ENCODE data around the gene BRPF3.

DNA sequence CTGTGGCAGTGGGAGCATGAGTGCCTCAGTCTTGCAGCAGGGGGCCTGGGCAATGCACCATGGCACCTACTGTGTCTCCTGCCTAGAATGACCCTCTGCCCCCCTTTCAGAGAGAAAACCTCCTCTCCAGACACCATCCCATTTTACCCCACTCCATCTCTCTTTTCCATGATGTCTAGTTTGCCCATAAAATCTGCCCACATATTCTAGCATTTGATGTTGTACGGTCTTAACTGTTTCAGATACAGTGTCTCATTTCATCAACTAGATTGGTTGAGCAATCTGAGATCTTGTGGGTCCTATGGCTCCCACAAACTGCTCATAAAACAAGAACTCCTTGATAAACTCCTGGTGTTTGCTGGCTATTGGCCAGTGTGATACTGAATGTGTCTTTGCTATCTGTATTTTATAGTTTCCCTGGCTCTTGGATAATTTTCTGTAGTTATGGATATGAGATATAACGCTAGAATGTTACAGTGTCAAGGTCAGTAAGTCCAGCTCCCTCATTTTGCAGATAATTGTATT is 81.5 kb downstream of the BRPF3 start:
- TF ChIP-seq, protein P1, sequence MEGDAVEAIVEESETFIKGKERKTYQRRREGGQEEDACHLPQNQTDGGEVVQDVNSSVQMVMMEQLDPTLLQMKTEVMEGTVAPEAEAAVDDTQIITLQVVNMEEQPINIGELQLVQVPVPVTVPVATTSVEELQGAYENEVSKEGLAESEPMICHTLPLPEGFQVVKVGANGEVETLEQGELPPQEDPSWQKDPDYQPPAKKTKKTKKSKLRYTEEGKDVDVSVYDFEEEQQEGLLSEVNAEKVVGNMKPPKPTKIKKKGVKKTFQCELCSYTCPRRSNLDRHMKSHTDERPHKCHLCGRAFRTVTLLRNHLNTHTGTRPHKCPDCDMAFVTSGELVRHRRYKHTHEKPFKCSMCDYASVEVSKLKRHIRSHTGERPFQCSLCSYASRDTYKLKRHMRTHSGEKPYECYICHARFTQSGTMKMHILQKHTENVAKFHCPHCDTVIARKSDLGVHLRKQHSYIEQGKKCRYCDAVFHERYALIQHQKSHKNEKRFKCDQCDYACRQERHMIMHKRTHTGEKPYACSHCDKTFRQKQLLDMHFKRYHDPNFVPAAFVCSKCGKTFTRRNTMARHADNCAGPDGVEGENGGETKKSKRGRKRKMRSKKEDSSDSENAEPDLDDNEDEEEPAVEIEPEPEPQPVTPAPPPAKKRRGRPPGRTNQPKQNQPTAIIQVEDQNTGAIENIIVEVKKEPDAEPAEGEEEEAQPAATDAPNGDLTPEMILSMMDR (IDR thresholded peaks at IDR 0.05) = no peak
- TF ChIP-seq, protein P2, sequence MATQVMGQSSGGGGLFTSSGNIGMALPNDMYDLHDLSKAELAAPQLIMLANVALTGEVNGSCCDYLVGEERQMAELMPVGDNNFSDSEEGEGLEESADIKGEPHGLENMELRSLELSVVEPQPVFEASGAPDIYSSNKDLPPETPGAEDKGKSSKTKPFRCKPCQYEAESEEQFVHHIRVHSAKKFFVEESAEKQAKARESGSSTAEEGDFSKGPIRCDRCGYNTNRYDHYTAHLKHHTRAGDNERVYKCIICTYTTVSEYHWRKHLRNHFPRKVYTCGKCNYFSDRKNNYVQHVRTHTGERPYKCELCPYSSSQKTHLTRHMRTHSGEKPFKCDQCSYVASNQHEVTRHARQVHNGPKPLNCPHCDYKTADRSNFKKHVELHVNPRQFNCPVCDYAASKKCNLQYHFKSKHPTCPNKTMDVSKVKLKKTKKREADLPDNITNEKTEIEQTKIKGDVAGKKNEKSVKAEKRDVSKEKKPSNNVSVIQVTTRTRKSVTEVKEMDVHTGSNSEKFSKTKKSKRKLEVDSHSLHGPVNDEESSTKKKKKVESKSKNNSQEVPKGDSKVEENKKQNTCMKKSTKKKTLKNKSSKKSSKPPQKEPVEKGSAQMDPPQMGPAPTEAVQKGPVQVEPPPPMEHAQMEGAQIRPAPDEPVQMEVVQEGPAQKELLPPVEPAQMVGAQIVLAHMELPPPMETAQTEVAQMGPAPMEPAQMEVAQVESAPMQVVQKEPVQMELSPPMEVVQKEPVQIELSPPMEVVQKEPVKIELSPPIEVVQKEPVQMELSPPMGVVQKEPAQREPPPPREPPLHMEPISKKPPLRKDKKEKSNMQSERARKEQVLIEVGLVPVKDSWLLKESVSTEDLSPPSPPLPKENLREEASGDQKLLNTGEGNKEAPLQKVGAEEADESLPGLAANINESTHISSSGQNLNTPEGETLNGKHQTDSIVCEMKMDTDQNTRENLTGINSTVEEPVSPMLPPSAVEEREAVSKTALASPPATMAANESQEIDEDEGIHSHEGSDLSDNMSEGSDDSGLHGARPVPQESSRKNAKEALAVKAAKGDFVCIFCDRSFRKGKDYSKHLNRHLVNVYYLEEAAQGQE (IDR thresholded peaks at IDR 0.05; ENCODE audit: insufficient read depth in 1 of 2, low read depth in 2 of 2, low read length in 1 of 2) = no peak
- no peak for TF ChIP-seq POLR2AphosphoS5 (IDR thresholded peaks at IDR 0.05; ENCODE audit: low read depth, low read length)
- no peak for TF ChIP-seq TCF7L2 (IDR thresholded peaks at IDR 0.05; ENCODE audit: low read depth, low read length)

Measured in Panc1 (cell line).